ENCODE data around the gene MCF2L. TPM values are rescaled to one million over a fixed set of nuclear protein-coding genes. Genes with fewer than 3 reads are reported as not detected.

Gene MCF2L
- polyA plus RNA-seq, 2 of the 4 experiments (the other 2 are of a cell fraction), result 0.36 to 0.92 TPM

- no peak for TF ChIP-seq POLR2AphosphoS2 (conservative IDR thresholded peaks at IDR 0.05; ENCODE audit: low read length)
- no peak for TF ChIP-seq KDM5A (IDR thresholded peaks at IDR 0.05)
- TF ChIP-seq ZFP36 (IDR thresholded peaks at IDR 0.05; ENCODE audit: borderline replicate concordance, partially characterized antibody), result no peak
- TF ChIP-seq SREBF2 (IDR thresholded peaks at IDR 0.05), result no peak
- TF ChIP-seq MYC (IDR thresholded peaks at IDR 0.05; ENCODE audit: borderline replicate concordance, low read length), result no peak
- no peak for TF ChIP-seq RCOR1 (IDR thresholded peaks at IDR 0.05; ENCODE audit: low read depth, low read length)
Measured at GRCh38 chr13:112999414-113000177, 30.6 kb downstream of the MCF2L start (continued).

GRCh38 chr13:113000575-113000974 lies 31.6 kb downstream of the MCF2L start:
- no peaks in the 10 kb centered on the region for H3K4me1 ChIP-seq
- DNase-seq (ENCODE audit: low read depth in 1 of 2, low spot score in 1 of 2) (no peak), ATAC-seq (no peak), FAIRE-seq (no peak)
- no peak overlapping the region for H3K4me3 ChIP-seq
- ChIA-PET CTCF (interaction anchor here (0.7 kb wide), 1 partner anchor 18 kb away, joined by 4 read pairs; no protein-coding TSS in a partner anchor), POLR2A (no interaction called here)
- TF ChIP-seq ATOH8 (CRISPR knock-in tag; IDR thresholded peaks at IDR 0.05; ENCODE audit: low read depth), result no peak
- H3K4me2 ChIP-seq, result no peak overlapping the region
- no peaks in the 10 kb centered on the region for H3K9me3 ChIP-seq
- H3K27ac ChIP-seq, result no peak overlapping the region
- 50% methylated on average over 1 of the region's 14 CpGs for WGBS (ENCODE audit: missing lambda C conversion rate)

- H3K9me3 ChIP-seq, result no peaks in the 10 kb centered on the region
- ChIA-PET POLR2A (no interaction called here), CTCF (interaction anchor here (0.7 kb wide), 1 partner anchor 19 kb away, joined by 4 read pairs; no protein-coding TSS in a partner anchor)
- no peak overlapping the region for H3K4me2 ChIP-seq
- no peaks in the 10 kb centered on the region for H3K4me1 ChIP-seq
- FAIRE-seq, result no peak
- WGBS (ENCODE audit: missing lambda C conversion rate), result 69% methylated on average over 19 of the region's 51 CpGs
- no peak overlapping the region for H3K27ac ChIP-seq
- no peak for DNase-seq (ENCODE audit: low read depth in 1 of 2, low spot score in 1 of 2)
- peak in 1 of 2 experiments; percentile 32; a peak in 3 of 6 replicates for ATAC-seq
- TF ChIP-seq PBX3 (IDR thresholded peaks at IDR 0.05) (no peak), ZFP36 (IDR thresholded peaks at IDR 0.05; ENCODE audit: borderline replicate concordance, partially characterized antibody) (no peak), JUN (IDR thresholded peaks at IDR 0.05) (no peak), PHF8 (IDR thresholded peaks at IDR 0.05; ENCODE audit: borderline replicate concordance, low read depth) (no peak), NPAS2 (CRISPR knock-in tag; IDR thresholded peaks at IDR 0.05; ENCODE audit: borderline replicate concordance) (no peak), GATA3 (IDR thresholded peaks at IDR 0.05; ENCODE audit: borderline replicate concordance) (no peak), REST (IDR thresholded peaks at IDR 0.05) (no peak), ESRRA (IDR thresholded peaks at IDR 0.05; ENCODE audit: borderline replicate concordance, low read length) (no peak), TFCP2L1 (CRISPR knock-in tag; IDR thresholded peaks at IDR 0.05) (no peak), EP300 (IDR thresholded peaks at IDR 0.05) (no peak), FOSL2 (IDR thresholded peaks at IDR 0.05) (no peak), FOSL2 (CRISPR knock-in tag; IDR thresholded peaks at IDR 0.05) (no peak), TP53 (CRISPR knock-in tag; IDR thresholded peaks at IDR 0.05) (no peak), RARB (CRISPR knock-in tag; IDR thresholded peaks at IDR 0.05) (no peak), POLR2A (IDR thresholded peaks at IDR 0.05; ENCODE audit: low read length) (no peak), FOXS1 (CRISPR knock-in tag; IDR thresholded peaks at IDR 0.05) (no peak), HEYL (CRISPR knock-in tag; IDR thresholded peaks at IDR 0.05) (no peak), RFX5 (IDR thresholded peaks at IDR 0.05) (no peak), MYC (IDR thresholded peaks at IDR 0.05; ENCODE audit: borderline replicate concordance, low read length) (no peak), EHMT2 (IDR thresholded peaks at IDR 0.05; ENCODE audit: low read depth) (no peak), CTCF (IDR thresholded peaks at IDR 0.05) (no peak)
- no peak overlapping the region for H3K4me3 ChIP-seq
Measured at GRCh38 chr13:113001241-113002140, 32.5 kb downstream of the MCF2L start.

Measured in A549 (cell line).